ENCODE results near the gene SFT2D1. TPM values are rescaled to one million over a fixed set of nuclear protein-coding genes. Genes with fewer than 3 reads are reported as not detected.
A peak's percentile ranks its signal among the peaks of the same experiment; 100 is the strongest.

SFT2D1 gene
- total and polyA plus RNA-seq, 9 of the 15 experiments (the other 6 are each of a cell fraction or from before 2014, with no cell fraction given): 54.4 to 140 (median 74.6) TPM

GRCh38 chr6:166313255-166314070, 28.9 kb downstream of the SFT2D1 start (continued):
- TF ChIP-seq ZBTB40 (IDR thresholded peaks at IDR 0.05) (0 out of 2 replicates have a peak, but pooled peaks have one; percentile 22), ZBTB40 (CRISPR knock-in tag; IDR thresholded peaks at IDR 0.05) (0 out of 2 replicates have a peak, but pooled peaks have one; percentile 47), CC2D1A (IDR thresholded peaks at IDR 0.05) (peak; percentile 17; the same call in 1 of the 2 replicates), EP400 (IDR thresholded peaks at IDR 0.05) (peak; percentile 41; the same call in 1 of the 2 replicates), KLF16 (IDR thresholded peaks at IDR 0.05) (0 out of 2 replicates have a peak, but pooled peaks have one; percentile 37), CBX3 (IDR thresholded peaks at IDR 0.05; ENCODE audit: borderline replicate concordance in 1 of 2, low read length in 2 of 2) (peak in 1 of 2 experiments; percentile 64; a peak in 1 of 3 replicates), DMBX1 (CRISPR knock-in tag; IDR thresholded peaks at IDR 0.05; ENCODE audit: borderline replicate concordance) (peak; percentile 75; the same call in 1 of the 2 replicates), CCAR2 (IDR thresholded peaks at IDR 0.05; ENCODE audit: low read depth, low read length) (no peak), MNT (conservative IDR thresholded peaks at IDR 0.05) (peak; percentile 56 to 65; a peak in 3 of 4 replicates), ARNT (IDR thresholded peaks at IDR 0.05) (no peak), ZNF668 (CRISPR knock-in tag; IDR thresholded peaks at IDR 0.05) (peak; percentile 71; the same call in 1 of the 2 replicates), MYNN (IDR thresholded peaks at IDR 0.05) (0 out of 2 replicates have a peak, but pooled peaks have one; percentile 27), MYNN (CRISPR knock-in tag; IDR thresholded peaks at IDR 0.05) (no peak), TAF1 (IDR thresholded peaks at IDR 0.05; ENCODE audit: control insufficient read depth, extremely low read depth, insufficient read depth, low read length, severe bottlenecking) (no peak), ZNF24 (IDR thresholded peaks at IDR 0.05) (peak; percentile 10; the same call in 1 of the 2 replicates), RAD21 (CRISPR knock-in tag; conservative IDR thresholded peaks at IDR 0.05 in 1 of 2, IDR thresholded peaks at IDR 0.05 in 1 of 2) (peak; percentile 77 to 89), PRMT5 (CRISPR knock-in tag; IDR thresholded peaks at IDR 0.05) (0 out of 2 replicates have a peak, but pooled peaks have one; percentile 85), SMARCB1 (IDR thresholded peaks at IDR 0.05; ENCODE audit: insufficient read length, low read depth) (no peak)
